Astrocyte (in vitro differentiated cells and primary cell): ENCODE measurements around the gene NDOR1. TPM values are rescaled to one million over a fixed set of nuclear protein-coding genes. Genes with fewer than 3 reads are reported as not detected.

ENCODE experiments used
- DNase-seq: peaks from one replicate; pipeline ENCODE4 v3.0.0-alpha.2; 2010; ENCODE audit warnings: low read depth
- FAIRE-seq: peaks from 2 replicates; lab custom pipeline; 2011; peaks lifted over from hg19 to GRCh38; lab: Jason Lieb, UNC
- H2AFZ ChIP-seq: 2 replicates; pipeline ENCODE4 v1.6.0; 2012; ENCODE audit warnings: low read depth, low read length, inconsistent platforms
- H3K27ac ChIP-seq: 2 replicates; pipeline ENCODE4 v1.5.1; 2011; ENCODE audit warnings: low read depth, low read length, inconsistent platforms
- H3K27me3 ChIP-seq: 2 replicates; pipeline ENCODE4 v1.6.0; 2011; ENCODE audit warnings: low read length, inconsistent platforms; ENCODE audit not compliant: insufficient read depth
- H3K36me3 ChIP-seq: 2 replicates; pipeline ENCODE4 v1.5.1; 2011; ENCODE audit warnings: low read length, inconsistent platforms; ENCODE audit not compliant: insufficient read depth
- H3K4me1 ChIP-seq: 2 replicates; pipeline ENCODE4 v1.5.1; 2011; ENCODE audit warnings: low read length, inconsistent platforms; ENCODE audit not compliant: insufficient read depth
- H3K4me2 ChIP-seq: 2 replicates; pipeline ENCODE4 v1.6.0; 2012; ENCODE audit warnings: low read length, inconsistent platforms
- H3K4me3 ChIP-seq: 2 replicates; pipeline ENCODE4 v1.5.1; 2011; ENCODE audit warnings: low read depth, mild to moderate bottlenecking, low read length, inconsistent platforms; ENCODE audit not compliant: insufficient read depth
- H3K79me2 ChIP-seq: 2 replicates; pipeline ENCODE4 v1.6.0; 2012; ENCODE audit warnings: mild to moderate bottlenecking, low read length, inconsistent platforms; ENCODE audit not compliant: insufficient read depth
- H3K9ac ChIP-seq: 2 replicates; pipeline ENCODE4 v1.6.0; 2012; ENCODE audit warnings: mild to moderate bottlenecking, low read length, inconsistent platforms
- H3K9me3 ChIP-seq: 2 replicates; pipeline ENCODE4 v1.5.1; 2012; ENCODE audit warnings: low read depth, mild to moderate bottlenecking, low read length, inconsistent platforms; ENCODE audit not compliant: insufficient read depth
- H4K20me1 ChIP-seq: 2 replicates; pipeline ENCODE4 v1.6.0; 2012; ENCODE audit warnings: low read length, inconsistent platforms; ENCODE audit not compliant: insufficient read depth
- H3K27ac Mint-ChIP-seq: one replicate; pipeline ENCODE4 v1.8.0; 2021; ENCODE audit warnings: mild to moderate bottlenecking, mixed read lengths; ENCODE audit not compliant: unreplicated experiment
- H3K27me3 Mint-ChIP-seq: one replicate; pipeline ENCODE4 v1.8.0; 2021; ENCODE audit warnings: low read depth, mixed read lengths; ENCODE audit not compliant: unreplicated experiment
- H3K36me3 Mint-ChIP-seq: one replicate; pipeline ENCODE4 v1.8.0; 2021; ENCODE audit warnings: low read depth, mixed read lengths; ENCODE audit not compliant: unreplicated experiment
- H3K4me1 Mint-ChIP-seq: one replicate; pipeline ENCODE4 v1.8.0; 2021; ENCODE audit warnings: low read depth, mixed read lengths; ENCODE audit not compliant: unreplicated experiment
- H3K4me3 Mint-ChIP-seq: one replicate; pipeline ENCODE4 v1.8.0; 2021; ENCODE audit warnings: mild to moderate bottlenecking, moderate library complexity, mixed read lengths; ENCODE audit not compliant: unreplicated experiment
- H3K9me3 Mint-ChIP-seq: one replicate; pipeline ENCODE4 v1.8.0; 2021; ENCODE audit warnings: mild to moderate bottlenecking, mixed read lengths; ENCODE audit not compliant: unreplicated experiment
- EZH2 ChIP-seq: IDR thresholded peaks from 2 replicates; pipeline ENCODE4 v1.6.1; 2012; ENCODE audit warnings: mild to moderate bottlenecking, low read length, inconsistent platforms; ENCODE audit not compliant: insufficient read depth
- total RNA-seq: library from RNA; stranded (reverse); gene quantifications from 2 replicates; pipeline ENCODE4 v1.2.1, GENCODE V29; 2021
- TF ChIP-seq, protein P1 (sequence below): IDR thresholded peaks from 2 replicates; pipeline ENCODE4 v1.5.1; 2011; ENCODE audit warnings: low read depth, mild to moderate bottlenecking, inconsistent platforms, low read length, moderate library complexity; ENCODE audit not compliant: insufficient read depth

NDOR1 gene
- total RNA-seq, 1 donor from 2014 or later, result 14.5 TPM

DNA sequence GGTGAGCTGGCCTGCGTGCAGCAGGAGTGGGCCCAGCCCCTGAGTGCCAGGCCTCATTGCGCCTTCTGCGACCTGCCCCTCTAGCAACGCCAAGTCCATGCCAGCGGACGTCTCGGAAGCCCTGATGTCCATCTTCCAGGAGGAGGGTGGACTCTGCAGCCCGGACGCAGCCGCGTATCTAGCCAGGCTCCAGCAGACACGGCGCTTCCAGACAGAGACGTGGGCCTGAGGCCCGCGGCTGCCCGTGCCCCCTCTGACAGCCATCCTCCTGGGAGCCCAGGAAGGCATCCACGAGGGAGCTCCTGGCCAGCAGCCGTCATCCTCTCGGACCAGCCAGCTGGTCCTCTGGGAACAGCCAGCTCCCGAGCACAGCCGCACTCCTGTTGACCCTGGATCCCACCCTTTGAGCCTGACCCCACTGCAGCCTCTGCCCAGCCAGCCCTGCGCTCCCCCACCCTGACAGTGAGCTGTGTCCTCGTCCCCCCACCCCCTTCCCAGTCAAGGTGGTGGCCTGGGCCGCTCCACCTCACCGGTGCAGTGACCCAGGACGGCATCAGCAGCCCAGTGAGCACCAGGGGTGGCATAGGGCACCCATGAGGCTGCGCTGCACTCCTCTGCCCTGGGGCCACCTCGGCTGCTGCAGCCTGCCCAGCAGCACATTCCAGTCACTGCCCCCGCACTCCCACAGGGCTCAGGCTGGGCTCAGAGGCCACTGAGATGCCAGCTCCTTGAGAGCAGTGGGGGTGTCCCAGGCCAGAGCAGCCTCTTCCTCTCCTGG is 10.9 kb downstream of the NDOR1 start:
- DNase-seq, result no peak
- Histone ChIP-seq H3K27me3 (no peaks in the 10 kb centered on the region), H3K9ac (no peak overlapping the region), H3K4me3 (no peak overlapping the region), H3K4me1 (peaks cover 9% of the 10 kb centered on the region), H3K79me2 (no peaks in the 10 kb centered on the region), H2AFZ (no peak overlapping the region), H3K9me3 (no peaks in the 10 kb centered on the region), H3K27ac (no peak overlapping the region), H3K4me2 (no peak overlapping the region), H3K36me3 (no peaks in the 10 kb centered on the region), H4K20me1 (peaks cover 8% of the 10 kb centered on the region)
- H3K27me3 Mint-ChIP-seq, result no peaks in the 10 kb centered on the region
- no peaks in the 10 kb centered on the region for H3K9me3 Mint-ChIP-seq
- no peak for FAIRE-seq
- no peak for TF ChIP-seq EZH2
- TF ChIP-seq, protein P1, sequence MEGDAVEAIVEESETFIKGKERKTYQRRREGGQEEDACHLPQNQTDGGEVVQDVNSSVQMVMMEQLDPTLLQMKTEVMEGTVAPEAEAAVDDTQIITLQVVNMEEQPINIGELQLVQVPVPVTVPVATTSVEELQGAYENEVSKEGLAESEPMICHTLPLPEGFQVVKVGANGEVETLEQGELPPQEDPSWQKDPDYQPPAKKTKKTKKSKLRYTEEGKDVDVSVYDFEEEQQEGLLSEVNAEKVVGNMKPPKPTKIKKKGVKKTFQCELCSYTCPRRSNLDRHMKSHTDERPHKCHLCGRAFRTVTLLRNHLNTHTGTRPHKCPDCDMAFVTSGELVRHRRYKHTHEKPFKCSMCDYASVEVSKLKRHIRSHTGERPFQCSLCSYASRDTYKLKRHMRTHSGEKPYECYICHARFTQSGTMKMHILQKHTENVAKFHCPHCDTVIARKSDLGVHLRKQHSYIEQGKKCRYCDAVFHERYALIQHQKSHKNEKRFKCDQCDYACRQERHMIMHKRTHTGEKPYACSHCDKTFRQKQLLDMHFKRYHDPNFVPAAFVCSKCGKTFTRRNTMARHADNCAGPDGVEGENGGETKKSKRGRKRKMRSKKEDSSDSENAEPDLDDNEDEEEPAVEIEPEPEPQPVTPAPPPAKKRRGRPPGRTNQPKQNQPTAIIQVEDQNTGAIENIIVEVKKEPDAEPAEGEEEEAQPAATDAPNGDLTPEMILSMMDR, result no peak
- H3K4me1 Mint-ChIP-seq, result peaks cover 6% of the 10 kb centered on the region
- no peak overlapping the region for H3K4me3 Mint-ChIP-seq
- peaks cover 4% of the 10 kb centered on the region for H3K36me3 Mint-ChIP-seq
- H3K27ac Mint-ChIP-seq, result no peak overlapping the region

DNA sequence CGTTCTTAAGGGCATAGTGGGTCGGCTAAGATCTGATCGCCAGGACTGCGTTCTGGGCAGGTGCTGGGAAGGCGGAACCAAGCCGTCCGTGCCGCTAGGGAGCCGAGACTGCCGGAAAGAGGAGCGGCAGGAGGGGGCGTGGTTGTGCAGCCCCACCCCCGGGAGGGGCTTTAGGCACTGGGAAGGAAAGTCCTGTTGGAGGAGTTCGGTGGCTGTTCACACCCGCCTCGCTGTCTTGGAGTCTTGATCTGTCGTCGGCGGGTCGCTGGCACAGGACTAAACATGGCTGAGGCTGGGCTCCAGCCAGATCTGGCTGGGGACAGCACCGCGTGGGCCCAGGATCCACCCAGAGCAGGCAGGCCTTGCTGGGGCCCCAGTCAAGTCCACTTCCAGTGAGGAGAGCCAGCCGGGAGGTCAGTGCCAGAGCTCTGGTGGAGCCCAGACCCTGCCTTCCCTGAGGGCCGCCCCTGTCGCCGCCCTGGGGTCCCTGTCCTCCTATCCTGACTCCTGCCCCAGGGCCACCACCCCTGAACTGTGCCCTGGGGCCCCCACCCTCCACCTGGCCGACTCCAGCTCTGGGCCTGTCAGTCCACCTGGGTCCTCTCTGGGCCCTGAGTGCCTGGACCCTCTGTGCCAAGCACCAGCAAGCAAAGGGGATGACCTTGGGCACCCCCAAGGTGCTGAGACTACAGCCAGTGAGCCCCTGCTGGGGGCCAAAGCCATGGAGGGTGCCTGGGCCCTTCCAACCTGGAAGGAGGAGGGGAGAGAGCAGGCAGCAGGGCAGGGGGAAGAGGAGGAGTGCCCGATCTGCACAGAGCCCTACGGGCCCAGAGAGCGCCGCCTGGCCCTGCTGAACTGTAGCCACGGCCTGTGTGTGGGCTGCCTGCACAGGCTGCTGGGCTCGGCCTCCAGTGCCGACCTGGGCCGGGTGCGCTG is 12.0 kb downstream of the NDOR1 start:
- H2AFZ ChIP-seq, result no peak overlapping the region
- Mint-ChIP-seq H3K4me1 (peaks cover 6% of the 10 kb centered on the region), H3K27ac (no peak overlapping the region), H3K9me3 (no peaks in the 10 kb centered on the region), H3K4me3 (no peak overlapping the region), H3K27me3 (no peaks in the 10 kb centered on the region), H3K36me3 (peaks cover 4% of the 10 kb centered on the region)
- no peak overlapping the region for H3K27ac ChIP-seq
- H3K4me3 ChIP-seq, result no peak overlapping the region
- H3K9me3 ChIP-seq, result no peaks in the 10 kb centered on the region
- peaks cover 8% of the 10 kb centered on the region for H4K20me1 ChIP-seq
- no peaks in the 10 kb centered on the region for H3K27me3 ChIP-seq
- no peaks in the 10 kb centered on the region for H3K79me2 ChIP-seq
- no peak for DNase-seq
- H3K4me2 ChIP-seq, result no peak overlapping the region
- H3K9ac ChIP-seq, result no peak overlapping the region
- peaks cover 9% of the 10 kb centered on the region for H3K4me1 ChIP-seq
- TF ChIP-seq, protein P1, result no peak
- TF ChIP-seq EZH2, result no peak
- no peak for FAIRE-seq
- H3K36me3 ChIP-seq, result no peaks in the 10 kb centered on the region
